ENCODE results near the gene SLC19A1. TPM values are rescaled to one million over a fixed set of nuclear protein-coding genes. Genes with fewer than 3 reads are reported as not detected.

The SLC19A1 gene
- total and polyA plus RNA-seq, 2 donors from 2014 or later: 5.1 to 7.2 TPM

- FAIRE-seq (no peak), DNase-seq (peak in 1 of 5 donors; percentile 31)
- intact Hi-C loops (cut with DNase I): no loop called here
- Histone ChIP-seq H3K9ac (ENCODE audit: low read length in 3 of 3) (no peak overlapping the region), H3K27ac (ENCODE audit: low read depth in 2 of 2, low read length in 2 of 2) (peak overlapping the region; percentile 28 to 63), H3K4me3 (ENCODE audit: low read length in 3 of 3) (no peak overlapping the region), H3K27me3 (ENCODE audit: control insufficient read depth, insufficient read depth, low read length) (no peaks in the 10 kb centered on the region), H3K4me1 (ENCODE audit: control insufficient read depth in 2 of 3, insufficient read depth in 2 of 3, low read depth in 1 of 3, low read length in 3 of 3) (peaks cover 0 to 15% (median 13%) of the 10 kb centered on the region in 3 donors), H3K9me3 (ENCODE audit: control insufficient read depth in 2 of 3, insufficient read depth in 1 of 3, low read length in 3 of 3) (peaks cover 0 to 28% (median 2%) of the 10 kb centered on the region in 3 donors), H3K36me3 (ENCODE audit: control insufficient read depth in 2 of 3, insufficient read depth in 3 of 3, low read length in 3 of 3) (peaks cover 0 to 2% (median 0%) of the 10 kb centered on the region in 3 donors)
- no peak for TF ChIP-seq CTCF (IDR thresholded peaks at IDR 0.05; ENCODE audit: borderline replicate concordance, extremely low read depth, insufficient read depth)
Observed at GRCh38 chr21:45522986-45523385, 19.3 kb downstream of the SLC19A1 start.

DNA sequence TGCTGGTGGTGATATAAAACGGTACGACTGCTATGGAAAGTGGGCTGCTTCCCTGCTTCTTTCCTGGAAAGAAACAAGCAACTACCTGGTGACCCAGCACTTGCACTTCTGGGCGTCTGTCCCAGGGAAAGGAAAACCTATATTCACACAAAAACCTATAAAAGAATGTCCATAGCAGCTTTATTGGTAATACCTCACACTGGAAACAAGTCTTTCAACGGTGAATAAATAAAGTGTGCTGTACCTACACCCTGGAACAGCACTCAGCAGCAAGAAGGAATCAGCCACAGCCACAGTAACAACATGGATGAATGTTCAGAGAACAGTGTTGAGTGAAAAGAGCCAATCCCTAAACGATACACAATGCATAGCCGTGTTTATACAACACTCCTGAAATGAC is 19.9 kb downstream of the SLC19A1 start:
- DNase-seq (no peak), FAIRE-seq (no peak)
- Histone ChIP-seq H3K36me3 (ENCODE audit: control insufficient read depth in 2 of 3, insufficient read depth in 3 of 3, low read length in 3 of 3) (peaks cover 0 to 2% (median 0%) of the 10 kb centered on the region in 3 donors), H3K4me3 (ENCODE audit: low read length in 3 of 3) (no peak overlapping the region), H3K4me1 (ENCODE audit: control insufficient read depth in 2 of 3, insufficient read depth in 2 of 3, low read depth in 1 of 3, low read length in 3 of 3) (peaks cover 0 to 15% (median 13%) of the 10 kb centered on the region in 3 donors), H3K9ac (ENCODE audit: low read length in 3 of 3) (no peak overlapping the region), H3K27me3 (ENCODE audit: control insufficient read depth, insufficient read depth, low read length) (no peaks in the 10 kb centered on the region), H3K9me3 (ENCODE audit: control insufficient read depth in 2 of 3, insufficient read depth in 1 of 3, low read length in 3 of 3) (peaks cover 0 to 28% (median 2%) of the 10 kb centered on the region in 3 donors), H3K27ac (ENCODE audit: low read depth in 2 of 2, low read length in 2 of 2) (peak overlapping the region in 1 of 2 donors; percentile 28)
- intact Hi-C loops (cut with DNase I): no loop called here
- no peak for TF ChIP-seq CTCF (IDR thresholded peaks at IDR 0.05; ENCODE audit: borderline replicate concordance, extremely low read depth, insufficient read depth)

DNA sequence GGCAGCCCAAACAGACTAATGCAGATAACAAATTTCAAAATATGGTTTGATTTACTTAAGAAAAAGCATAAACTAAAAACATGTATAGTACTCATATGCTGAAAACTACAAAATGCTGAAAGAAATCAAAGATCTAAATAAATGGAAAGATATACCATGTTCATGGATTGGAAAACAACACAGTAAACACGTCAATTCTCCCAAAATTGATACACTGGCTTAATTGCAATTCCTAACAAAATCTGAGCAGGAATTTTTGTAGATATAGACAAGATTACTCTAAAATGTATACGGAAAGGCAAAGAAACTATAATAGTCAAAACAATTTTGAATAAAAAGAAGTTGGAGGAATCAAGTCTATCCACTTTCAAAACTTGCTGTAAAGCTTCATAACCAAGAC is 21.0 kb downstream of the SLC19A1 start:
- Histone ChIP-seq H3K36me3 (ENCODE audit: control insufficient read depth in 2 of 3, insufficient read depth in 3 of 3, low read length in 3 of 3) (peaks cover 0 to 2% (median 0%) of the 10 kb centered on the region in 3 donors), H3K9me3 (ENCODE audit: control insufficient read depth in 2 of 3, insufficient read depth in 1 of 3, low read length in 3 of 3) (peaks cover 0 to 28% (median 2%) of the 10 kb centered on the region in 3 donors), H3K4me1 (ENCODE audit: control insufficient read depth in 2 of 3, insufficient read depth in 2 of 3, low read depth in 1 of 3, low read length in 3 of 3) (peaks cover 0 to 15% (median 13%) of the 10 kb centered on the region in 3 donors), H3K4me3 (ENCODE audit: low read length in 3 of 3) (no peak overlapping the region), H3K27ac (ENCODE audit: low read depth in 2 of 2, low read length in 2 of 2) (no peak overlapping the region), H3K9ac (ENCODE audit: low read length in 3 of 3) (no peak overlapping the region), H3K27me3 (ENCODE audit: control insufficient read depth, insufficient read depth, low read length) (no peaks in the 10 kb centered on the region)
- TF ChIP-seq CTCF (IDR thresholded peaks at IDR 0.05; ENCODE audit: borderline replicate concordance, extremely low read depth, insufficient read depth): no peak
- intact Hi-C loops (cut with DNase I): no loop called here
- DNase-seq (no peak), FAIRE-seq (no peak)

GRCh38 chr21:45519182-45519581 is 23.1 kb downstream of the SLC19A1 start:
- Histone ChIP-seq H3K9ac (ENCODE audit: low read length in 3 of 3) (no peak overlapping the region), H3K27ac (ENCODE audit: low read depth in 2 of 2, low read length in 2 of 2) (no peak overlapping the region)
- FAIRE-seq: no peak

More at GRCh38 chr21:45519182-45519581, 23.1 kb downstream of the SLC19A1 start:
- H3K36me3 ChIP-seq (ENCODE audit: control insufficient read depth in 2 of 3, insufficient read depth in 3 of 3, low read length in 3 of 3): peaks cover 0 to 2% (median 0%) of the 10 kb centered on the region in 3 donors
- H3K4me1 ChIP-seq (ENCODE audit: control insufficient read depth in 2 of 3, insufficient read depth in 2 of 3, low read depth in 1 of 3, low read length in 3 of 3): peaks cover 0 to 5% (median 0%) of the 10 kb centered on the region in 3 donors
- no peak for DNase-seq
- no peak for TF ChIP-seq CTCF (IDR thresholded peaks at IDR 0.05; ENCODE audit: borderline replicate concordance, extremely low read depth, insufficient read depth)
- H3K4me3 ChIP-seq (ENCODE audit: low read length in 3 of 3): no peak overlapping the region
- H3K9me3 ChIP-seq (ENCODE audit: control insufficient read depth in 2 of 3, insufficient read depth in 1 of 3, low read length in 3 of 3): peaks cover 0 to 28% (median 2%) of the 10 kb centered on the region in 3 donors
- intact Hi-C loops (cut with DNase I): no loop called here
- no peaks in the 10 kb centered on the region for H3K27me3 ChIP-seq (ENCODE audit: control insufficient read depth, insufficient read depth, low read length)

Measured in kidney (tissue), 14 donors.